ENCODE results near the gene FCN1.

FCN1 gene

DNA sequence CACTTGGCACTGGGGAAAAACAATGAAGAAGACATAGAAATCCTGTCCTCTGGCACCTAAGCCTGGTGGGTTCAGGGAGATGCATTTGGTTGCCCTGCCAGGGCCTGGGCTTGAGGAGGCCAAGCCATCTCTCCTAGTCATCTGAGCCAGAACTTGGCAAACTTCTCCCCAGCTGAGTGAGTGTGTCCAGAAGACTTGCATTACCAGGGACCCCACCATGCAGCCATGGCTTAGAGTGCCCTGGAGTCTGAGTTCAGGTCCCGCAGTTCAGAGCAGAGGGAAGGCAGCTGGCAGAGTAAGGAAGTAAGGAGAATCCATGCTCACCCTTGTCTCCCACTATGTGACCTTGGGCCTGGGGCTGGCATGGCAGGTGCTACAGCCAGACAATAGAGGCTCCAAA, 37.4 kb upstream of the FCN1 start:
- Histone ChIP-seq H3K36me3 (no peaks in the 10 kb centered on the region), H3K27me3 (no peaks in the 10 kb centered on the region), H3K9me3 (peaks cover 10% of the 10 kb centered on the region; the same call in 1 of the 2 replicates), H3K27ac (no peak overlapping the region), H3K9ac (no peak overlapping the region), H3K4me3 (no peak overlapping the region), H4K20me1 (no peaks in the 10 kb centered on the region), H3K4me2 (no peak overlapping the region), H3K4me1 (peaks cover 11% of the 10 kb centered on the region)
- TF ChIP-seq Cebpa-rat (IDR thresholded peaks at IDR 0.05), result no peak

- Histone ChIP-seq H3K27ac (no peak overlapping the region), H3K36me3 (no peaks in the 10 kb centered on the region), H3K4me2 (no peak overlapping the region), H3K4me1 (peaks cover 8% of the 10 kb centered on the region), H3K9ac (no peak overlapping the region), H3K9me3 (no peaks in the 10 kb centered on the region), H3K4me3 (no peak overlapping the region), H3K27me3 (no peaks in the 10 kb centered on the region), H4K20me1 (no peaks in the 10 kb centered on the region)
- no peak for TF ChIP-seq Cebpa-rat (IDR thresholded peaks at IDR 0.05)
Observed at GRCh38 chr9:134951994-134952393, 34.3 kb upstream of the FCN1 start.

GRCh38 chr9:134951461-134951860, 33.7 kb upstream of the FCN1 start:
- peaks cover 13% of the 10 kb centered on the region for H3K4me1 ChIP-seq
- H3K27me3 ChIP-seq, result no peaks in the 10 kb centered on the region
- no peak for TF ChIP-seq Cebpa-rat (IDR thresholded peaks at IDR 0.05)
- H3K4me3 ChIP-seq, result no peak overlapping the region
- H3K27ac ChIP-seq, result no peak overlapping the region
- no peak overlapping the region for H3K4me2 ChIP-seq
- H3K9me3 ChIP-seq, result no peaks in the 10 kb centered on the region
- H3K36me3 ChIP-seq, result no peaks in the 10 kb centered on the region
- H4K20me1 ChIP-seq, result no peaks in the 10 kb centered on the region
- H3K9ac ChIP-seq, result no peak overlapping the region

DNA sequence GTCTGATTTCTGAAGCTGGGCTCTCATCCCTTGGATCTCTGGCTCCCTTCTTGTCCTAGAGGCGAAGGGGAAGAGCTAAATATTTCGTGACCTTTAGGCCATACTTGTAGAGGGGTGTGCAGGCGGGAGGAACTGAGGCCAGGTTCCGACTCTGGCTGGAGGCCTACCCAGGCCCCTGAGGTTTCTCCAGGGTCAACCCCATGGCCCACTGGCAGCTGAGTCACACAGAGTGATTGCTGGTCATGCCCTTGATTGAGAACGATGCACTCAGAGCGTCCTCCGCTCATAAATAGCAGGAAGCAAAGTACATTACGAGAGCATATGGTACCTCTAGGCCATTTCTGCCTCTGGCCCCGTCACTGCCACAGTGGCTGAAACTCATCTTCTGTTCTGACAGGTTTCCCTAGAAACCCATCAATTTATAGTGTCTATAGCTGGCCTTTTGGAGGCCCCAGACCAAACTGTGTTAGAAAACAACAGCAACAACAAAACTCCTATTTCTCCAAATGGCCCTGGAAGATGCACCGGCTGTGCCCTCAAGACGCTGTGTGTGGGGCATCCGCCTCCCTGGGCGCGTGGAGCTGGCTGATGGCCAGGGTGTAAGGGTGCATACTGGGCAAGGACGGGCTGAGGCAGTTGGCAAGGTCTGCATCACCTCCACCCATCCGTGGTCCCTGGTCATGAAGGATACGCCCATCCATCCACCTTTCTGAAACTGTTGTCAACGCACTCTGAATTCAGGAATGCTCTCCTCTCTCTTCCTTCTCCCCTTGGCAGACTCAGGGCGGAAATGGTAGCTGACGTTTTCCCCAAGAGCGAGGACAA, 32.9 kb upstream of the FCN1 start:
- H3K27ac ChIP-seq, result no peak overlapping the region
- H3K36me3 ChIP-seq, result no peaks in the 10 kb centered on the region
- TF ChIP-seq Cebpa-rat (IDR thresholded peaks at IDR 0.05), result no peak
- H3K27me3 ChIP-seq, result no peaks in the 10 kb centered on the region
- no peaks in the 10 kb centered on the region for H3K9me3 ChIP-seq
- no peak overlapping the region for H3K4me3 ChIP-seq
- H4K20me1 ChIP-seq, result no peaks in the 10 kb centered on the region
- no peak overlapping the region for H3K4me2 ChIP-seq
- no peak overlapping the region for H3K9ac ChIP-seq
- peaks cover 13% of the 10 kb centered on the region for H3K4me1 ChIP-seq

DNA sequence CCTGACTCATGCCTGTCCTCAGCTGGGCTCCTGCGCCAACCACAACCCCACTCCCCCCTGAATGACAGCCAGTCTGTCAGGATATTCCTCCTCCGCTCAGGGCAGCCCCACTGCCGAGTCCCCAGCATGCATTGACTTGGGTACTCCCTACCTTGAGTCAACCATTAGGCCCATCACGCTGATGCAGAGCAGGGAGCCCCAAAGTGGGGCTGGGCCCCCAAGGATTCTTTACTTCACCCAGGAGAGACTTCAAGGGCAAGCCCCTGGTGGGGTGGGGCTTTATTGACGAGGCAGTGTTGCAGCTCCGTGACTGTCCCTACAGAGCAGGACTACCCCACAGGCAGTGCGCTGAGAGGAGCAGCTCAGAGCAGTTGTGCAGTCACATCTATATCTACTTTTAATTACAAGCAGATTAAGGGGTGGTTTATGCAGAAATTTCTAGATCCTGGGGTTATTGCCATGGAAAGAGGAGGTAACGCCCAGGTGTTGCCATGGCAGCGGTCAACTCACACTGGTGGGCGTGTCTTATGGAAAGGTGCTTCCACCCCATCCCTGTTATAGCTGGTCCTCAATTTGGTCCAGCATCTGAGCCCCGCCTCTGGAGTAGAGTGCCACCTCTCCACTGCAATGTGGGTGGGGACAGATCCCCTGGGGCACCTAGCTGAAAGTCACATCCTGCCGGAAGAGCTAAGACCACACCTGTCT, 32.1 kb upstream of the FCN1 start:
- Histone ChIP-seq H3K27me3 (no peaks in the 10 kb centered on the region), H3K9ac (no peak overlapping the region), H3K9me3 (no peaks in the 10 kb centered on the region), H3K4me2 (no peak overlapping the region), H3K4me1 (peaks cover 13% of the 10 kb centered on the region), H3K4me3 (no peak overlapping the region), H3K27ac (no peak overlapping the region), H3K36me3 (no peaks in the 10 kb centered on the region), H4K20me1 (no peaks in the 10 kb centered on the region)
- no peak for TF ChIP-seq Cebpa-rat (IDR thresholded peaks at IDR 0.05)

GRCh38 chr9:134948149-134948548, 30.4 kb upstream of the FCN1 start:
- Histone ChIP-seq H3K27ac (no peak overlapping the region), H3K4me2 (no peak overlapping the region), H4K20me1 (no peaks in the 10 kb centered on the region), H3K4me1 (peaks cover 22% of the 10 kb centered on the region), H3K4me3 (no peak overlapping the region), H3K9ac (no peak overlapping the region), H3K27me3 (no peaks in the 10 kb centered on the region), H3K9me3 (no peaks in the 10 kb centered on the region), H3K36me3 (no peaks in the 10 kb centered on the region)
- no peak for TF ChIP-seq Cebpa-rat (IDR thresholded peaks at IDR 0.05)

- Histone ChIP-seq H3K27ac (no peak overlapping the region), H3K27me3 (no peaks in the 10 kb centered on the region)
- TF ChIP-seq Cebpa-rat (IDR thresholded peaks at IDR 0.05), result no peak
Observed at GRCh38 chr9:134947265-134947955, 29.7 kb upstream of the FCN1 start.

GRCh38 chr9:134946663-134947062, 29.0 kb upstream of the FCN1 start:
- Histone ChIP-seq H3K9me3 (no peaks in the 10 kb centered on the region), H3K4me3 (no peak overlapping the region), H3K27ac (no peak overlapping the region), H4K20me1 (no peaks in the 10 kb centered on the region), H3K4me2 (peak overlapping the region; percentile 45), H3K9ac (no peak overlapping the region), H3K36me3 (no peaks in the 10 kb centered on the region), H3K4me1 (peaks cover 22% of the 10 kb centered on the region), H3K27me3 (no peaks in the 10 kb centered on the region)
- no peak for TF ChIP-seq Cebpa-rat (IDR thresholded peaks at IDR 0.05)

More at GRCh38 chr9:134947265-134947955, 29.7 kb upstream of the FCN1 start:
- no peak overlapping the region for H3K4me3 ChIP-seq
- H3K36me3 ChIP-seq, result no peaks in the 10 kb centered on the region
- no peak overlapping the region for H3K9ac ChIP-seq
- H3K9me3 ChIP-seq, result no peaks in the 10 kb centered on the region
- peak overlapping the region; percentile 45 for H3K4me2 ChIP-seq
- H4K20me1 ChIP-seq, result no peaks in the 10 kb centered on the region
- H3K4me1 ChIP-seq, result peaks cover 22% of the 10 kb centered on the region

DNA sequence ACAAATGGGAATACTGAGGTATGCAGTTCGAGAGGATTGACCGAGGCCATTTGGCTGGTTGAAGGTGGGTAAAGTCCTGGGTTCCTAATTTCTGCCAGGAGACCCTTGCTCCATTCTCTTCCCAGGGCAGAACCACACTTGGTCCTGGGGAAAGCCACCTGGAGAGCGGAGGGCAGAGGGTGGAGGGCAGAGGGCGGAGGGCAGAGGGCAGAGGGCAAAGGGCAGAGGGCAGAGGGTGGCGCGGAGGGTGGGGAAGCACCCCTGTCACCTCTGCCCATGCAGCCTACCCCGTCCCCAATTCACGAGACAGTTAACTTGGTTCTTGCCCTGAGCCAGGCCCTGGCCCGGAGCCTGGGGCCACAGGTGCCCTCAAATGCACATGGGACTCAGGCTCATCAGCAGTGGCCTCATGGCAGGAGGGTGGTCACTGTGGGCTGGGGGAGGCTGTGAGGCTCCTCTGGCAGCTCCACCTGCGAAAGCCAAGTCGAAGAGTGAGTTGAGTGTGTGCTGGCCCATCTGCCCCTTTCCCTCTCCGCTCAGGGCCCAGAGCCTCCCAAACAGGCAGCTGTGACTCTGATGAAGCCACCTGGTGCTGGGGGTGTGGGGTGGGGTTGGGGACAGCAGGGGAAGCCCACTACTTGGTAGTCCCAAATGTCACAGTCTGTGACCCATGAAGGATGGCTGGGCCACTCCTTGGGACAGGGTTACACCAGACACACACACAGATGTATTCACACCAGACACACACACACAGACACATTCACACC, 28.0 kb upstream of the FCN1 start:
- Histone ChIP-seq H3K9me3 (no peaks in the 10 kb centered on the region), H3K4me2 (no peak overlapping the region), H3K9ac (no peak overlapping the region), H3K4me3 (no peak overlapping the region), H3K4me1 (peaks cover 22% of the 10 kb centered on the region), H3K36me3 (no peaks in the 10 kb centered on the region), H3K27me3 (no peaks in the 10 kb centered on the region), H3K27ac (no peak overlapping the region), H4K20me1 (no peaks in the 10 kb centered on the region)
- no peak for TF ChIP-seq Cebpa-rat (IDR thresholded peaks at IDR 0.05)

All from BLaER1 (cell line).